Stimulated activated CD8-positive, alpha-beta memory T cell treated with anti-CD3 and anti-CD28 coated beads, Interleukin-15, amount 100 ng/mL, for 48 hours (primary cell): ENCODE measurements around the gene CHCHD6.

ENCODE experiments used
- DNase-seq, 2 donors: peaks; one replicate each; pipeline ENCODE4 v3.0.0-alpha.2; 2020; ENCODE audit warnings: low read depth in 2 of 2

The CHCHD6 gene

GRCh38 chr3:126992776-126993175, 288.7 kb downstream of the CHCHD6 start:
- DNase-seq = no peak

DNA sequence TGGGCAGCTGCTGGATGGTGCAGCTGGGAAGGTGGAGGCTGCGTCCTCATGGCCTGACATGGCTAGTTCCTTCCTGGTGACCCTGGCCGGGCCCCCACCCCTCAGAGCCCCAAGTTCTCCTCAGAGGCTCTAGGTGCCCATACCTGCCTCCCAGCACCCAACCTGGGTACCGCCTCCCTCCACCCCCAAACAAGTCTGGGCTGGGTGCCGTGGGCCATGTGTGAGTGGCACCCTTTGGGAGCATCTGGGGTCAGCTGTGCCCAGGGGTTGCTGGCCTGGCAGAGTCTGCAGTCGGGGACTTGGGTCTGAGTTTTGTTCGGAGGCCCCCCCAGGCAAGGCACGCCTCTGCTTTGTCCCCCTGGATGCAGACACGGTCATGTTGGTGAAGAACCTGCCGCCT, 289.4 kb downstream of the CHCHD6 start:
- no peak for DNase-seq

DNA sequence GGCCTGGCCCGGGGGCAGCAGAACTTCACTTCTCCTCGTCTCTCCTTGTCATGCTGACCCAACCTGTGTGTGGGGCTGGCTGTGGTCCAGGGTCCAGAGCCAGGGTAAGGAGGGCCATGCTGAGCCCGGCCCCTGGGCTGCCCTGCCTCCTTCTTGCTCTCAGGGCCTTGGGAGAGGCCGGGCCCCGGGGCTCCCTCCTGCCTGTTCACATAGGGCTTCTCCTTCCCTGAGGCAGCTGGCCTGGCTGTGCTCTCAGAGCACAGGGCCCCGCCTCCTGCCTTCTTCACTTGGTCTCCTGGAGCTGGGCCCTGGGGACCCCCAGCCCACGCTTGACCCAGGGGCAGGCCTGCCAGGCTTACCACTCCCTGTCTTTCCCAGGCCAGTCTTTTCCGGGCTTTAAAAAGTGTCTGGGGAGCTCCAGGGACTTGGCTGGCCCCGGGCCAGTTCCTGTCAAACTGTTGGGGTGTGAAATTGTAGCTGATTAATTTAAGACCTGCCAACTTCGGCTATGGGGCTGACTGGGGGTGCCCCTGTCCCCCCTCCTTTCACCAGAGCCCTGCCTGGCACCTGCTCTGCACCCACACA, 290.7 kb downstream of the CHCHD6 start:
- DNase-seq = no peak

GRCh38 chr3:126995254-126995780, 291.3 kb downstream of the CHCHD6 start:
- no peak for DNase-seq

GRCh38 chr3:126995926-126996512, 292.0 kb downstream of the CHCHD6 start:
- no peak for DNase-seq

- DNase-seq = no peak
Observed at GRCh38 chr3:126996905-126997304, 292.9 kb downstream of the CHCHD6 start.

GRCh38 chr3:126997455-126998038, 293.5 kb downstream of the CHCHD6 start:
- no peak for DNase-seq

DNA sequence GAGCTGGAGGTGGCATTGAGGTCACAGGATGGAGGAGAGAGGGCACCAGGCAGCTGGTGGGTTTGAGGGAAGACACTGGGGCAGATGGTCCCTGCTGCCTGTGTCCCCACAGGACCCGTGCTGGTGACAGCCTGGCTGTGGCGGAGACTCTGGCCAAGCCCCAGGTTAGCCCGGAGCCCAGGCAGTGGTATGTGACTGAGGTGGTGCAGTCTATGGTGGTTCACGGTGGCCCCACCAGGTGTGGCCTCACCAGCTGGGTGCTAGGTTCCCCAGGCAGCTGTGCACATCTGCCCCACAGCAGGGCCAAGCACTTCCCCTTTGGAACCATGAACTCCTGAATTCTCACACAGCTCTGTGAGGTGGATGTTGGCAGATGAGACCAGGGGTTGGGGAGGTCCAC, 294.3 kb downstream of the CHCHD6 start:
- no peak for DNase-seq

DNA sequence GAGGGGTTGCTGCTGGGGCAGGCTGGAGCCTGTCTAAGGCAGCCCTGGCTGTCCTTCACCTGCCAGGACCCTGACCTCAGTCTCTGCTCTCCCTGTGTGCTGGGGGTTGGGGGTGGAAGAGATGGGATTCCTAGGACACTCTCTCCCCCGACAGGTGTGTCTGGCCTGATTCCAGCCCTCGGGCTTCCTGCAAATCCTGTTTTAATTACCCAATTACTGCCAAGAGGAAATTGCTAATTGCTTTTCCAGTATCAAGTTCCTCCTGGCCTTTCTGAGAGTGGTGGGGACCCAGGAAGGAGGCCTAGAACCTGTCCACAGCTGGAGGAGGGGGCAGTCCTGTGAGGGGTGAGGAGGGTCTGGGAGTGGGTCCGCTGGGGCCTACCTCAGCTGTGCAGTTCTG, 294.7 kb downstream of the CHCHD6 start:
- no peak for DNase-seq

DNA sequence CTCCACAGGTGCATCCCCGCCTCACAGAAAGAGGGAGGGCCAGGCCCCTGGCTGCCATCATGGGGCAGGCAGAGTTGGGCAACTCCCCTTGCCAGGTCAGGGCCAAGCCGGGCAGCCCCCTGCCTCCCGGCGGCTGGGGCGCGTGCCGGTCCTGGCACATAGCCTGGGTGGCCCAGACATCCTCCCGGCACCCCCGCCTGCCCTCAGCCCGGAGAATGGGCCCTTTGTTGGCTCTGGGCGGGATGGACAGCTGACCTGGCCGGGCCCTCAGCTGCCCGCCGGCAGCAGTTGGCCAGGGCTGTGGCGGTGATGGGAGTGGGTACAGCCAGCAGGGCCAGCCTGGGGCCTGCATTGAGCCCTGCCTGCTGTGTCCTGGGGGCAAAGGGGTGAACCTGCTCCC, 295.3 kb downstream of the CHCHD6 start:
- no peak for DNase-seq

DNA sequence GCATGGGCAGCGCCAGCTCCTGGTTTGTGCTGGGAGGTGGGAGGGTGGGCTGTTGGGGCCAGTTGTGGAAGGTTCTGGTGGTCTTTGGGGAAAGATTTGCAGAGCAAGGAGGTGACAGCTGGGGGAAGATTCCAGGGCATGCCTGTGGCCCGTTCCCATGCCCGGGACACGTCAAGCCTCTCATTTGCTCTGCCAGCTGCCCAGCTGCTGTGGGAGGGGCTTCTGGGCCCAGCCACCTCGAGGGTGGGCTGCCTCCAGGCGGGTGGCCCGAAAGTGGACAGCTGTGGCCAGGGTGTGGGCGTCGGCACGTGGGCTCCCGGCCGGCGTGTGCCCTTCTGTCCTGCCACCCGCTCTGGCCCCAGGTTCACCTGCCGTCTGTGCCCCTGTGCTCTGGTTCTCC, 296.1 kb downstream of the CHCHD6 start:
- no peak for DNase-seq

DNA sequence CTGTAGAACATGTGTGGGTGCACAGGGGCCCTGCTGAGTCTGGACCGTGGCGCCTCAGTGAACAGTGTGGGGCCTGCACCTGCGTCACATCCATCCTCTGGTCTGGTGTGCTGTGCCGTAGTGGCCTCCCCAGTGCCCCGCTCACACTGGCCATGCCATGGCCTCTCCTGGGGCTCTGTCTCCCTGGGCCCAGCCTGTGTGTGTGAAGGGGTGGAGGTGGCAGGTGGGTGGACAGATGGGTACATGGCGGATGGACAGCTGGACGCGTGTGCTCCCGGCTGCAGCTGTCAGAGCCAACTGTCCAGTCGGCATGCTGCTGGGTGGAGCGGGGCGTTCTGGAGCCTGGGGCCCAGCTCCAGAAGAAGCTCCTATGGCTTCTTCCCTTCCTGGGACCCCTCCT, 296.7 kb downstream of the CHCHD6 start:
- no peak for DNase-seq

GRCh38 chr3:127001486-127002194, 297.6 kb downstream of the CHCHD6 start:
- no peak for DNase-seq

DNA sequence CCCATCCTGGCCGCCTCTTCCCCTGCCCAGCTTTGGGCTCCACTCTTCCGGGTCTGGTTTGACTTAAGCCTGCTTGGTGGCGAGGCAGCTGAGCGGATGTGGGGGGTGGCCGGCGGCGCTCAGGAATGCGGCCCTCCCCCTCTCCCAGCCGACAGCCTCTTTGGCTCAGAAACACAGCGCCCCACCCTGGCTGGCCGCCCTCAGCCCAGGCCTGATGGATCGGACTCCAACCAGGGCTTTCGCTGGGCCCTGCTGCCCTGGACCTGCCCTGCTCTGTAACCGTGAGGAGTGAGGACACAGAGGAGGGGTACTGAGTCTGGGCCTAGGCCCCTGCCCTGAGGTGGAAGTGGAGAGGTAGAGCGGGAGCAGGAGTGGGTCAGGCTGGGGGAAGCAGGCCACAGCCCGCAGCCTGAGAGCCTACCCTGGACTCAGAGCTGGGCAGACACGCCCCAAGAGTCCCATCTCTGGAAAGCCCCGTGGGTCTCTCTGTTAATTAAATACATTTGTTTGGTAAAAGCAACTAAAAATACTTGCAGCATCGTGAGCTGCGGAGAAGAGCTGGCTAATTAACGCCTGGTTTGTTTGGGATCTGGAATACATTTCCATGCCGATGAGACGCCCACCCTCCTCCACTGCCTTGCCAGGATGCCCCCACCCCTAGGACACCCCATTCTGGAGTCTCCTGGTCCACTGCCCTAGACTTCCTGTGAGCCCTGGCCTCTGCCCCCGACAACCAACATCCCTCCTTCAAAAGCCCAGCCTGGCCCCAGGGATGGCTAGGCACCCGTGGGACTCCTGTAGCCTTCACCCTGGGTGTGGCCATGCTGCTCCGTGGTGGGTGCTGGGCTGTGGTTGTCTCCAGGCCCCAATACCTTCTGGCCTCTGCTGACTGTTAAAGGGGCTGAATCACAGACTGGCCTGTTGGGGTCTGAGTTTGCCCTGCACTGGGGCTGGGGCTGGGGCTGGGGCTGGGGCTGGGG, 298.4 kb downstream of the CHCHD6 start:
- no peak for DNase-seq

DNA sequence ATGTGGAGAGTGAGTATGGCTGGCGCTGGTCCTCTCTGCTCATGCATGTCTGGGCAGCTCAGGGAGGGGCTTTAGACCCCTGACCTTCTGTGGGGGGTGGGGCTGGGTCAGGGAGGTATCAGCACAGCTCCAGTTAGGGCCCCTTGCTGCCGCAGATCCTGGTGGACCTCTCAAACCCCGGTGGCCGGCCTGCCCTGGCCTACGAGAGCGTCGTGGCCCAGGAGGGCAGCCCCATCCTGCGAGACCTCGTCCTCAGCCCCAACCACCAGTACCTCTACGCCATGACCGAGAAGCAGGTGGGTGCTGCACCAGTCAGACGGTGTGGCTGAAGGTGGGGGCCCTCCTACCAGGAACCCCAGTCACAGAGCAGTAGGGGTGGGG, 299.1 kb downstream of the CHCHD6 start:
- DNase-seq = no peak

DNA sequence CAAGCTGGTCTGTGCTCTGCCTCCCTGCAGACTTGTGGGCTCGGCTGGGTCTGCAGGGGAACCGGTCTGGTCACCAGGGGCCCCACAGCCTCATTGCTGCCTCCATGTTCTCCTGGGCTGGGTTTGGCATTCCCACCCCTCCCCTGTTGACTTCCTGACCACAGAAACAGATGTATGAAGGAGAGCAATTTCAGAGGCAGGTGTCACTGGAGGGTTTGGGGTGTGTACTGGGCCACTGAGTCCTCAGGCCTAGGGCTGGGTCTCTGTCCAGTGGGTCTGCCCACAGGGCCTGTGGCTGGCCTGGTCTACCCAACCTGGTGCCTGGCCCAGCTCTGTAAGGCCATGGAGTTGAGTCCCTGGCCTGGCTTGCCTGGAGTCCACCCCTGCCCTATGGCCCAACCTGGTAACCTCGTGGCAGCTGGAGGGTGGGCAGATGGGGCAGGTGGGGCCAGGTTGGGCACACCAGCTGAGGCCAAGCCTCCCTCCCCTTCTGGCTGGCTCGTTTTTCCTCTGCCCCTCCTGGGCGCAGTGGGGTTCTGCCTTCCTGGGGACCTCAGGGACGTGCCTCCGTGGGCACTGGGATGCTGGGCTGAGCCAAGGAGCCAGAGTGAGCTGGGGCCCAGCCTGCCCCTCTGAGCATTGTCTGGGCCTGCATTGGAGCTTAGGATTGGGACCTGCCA, 299.7 kb downstream of the CHCHD6 start:
- DNase-seq = no peak

DNA sequence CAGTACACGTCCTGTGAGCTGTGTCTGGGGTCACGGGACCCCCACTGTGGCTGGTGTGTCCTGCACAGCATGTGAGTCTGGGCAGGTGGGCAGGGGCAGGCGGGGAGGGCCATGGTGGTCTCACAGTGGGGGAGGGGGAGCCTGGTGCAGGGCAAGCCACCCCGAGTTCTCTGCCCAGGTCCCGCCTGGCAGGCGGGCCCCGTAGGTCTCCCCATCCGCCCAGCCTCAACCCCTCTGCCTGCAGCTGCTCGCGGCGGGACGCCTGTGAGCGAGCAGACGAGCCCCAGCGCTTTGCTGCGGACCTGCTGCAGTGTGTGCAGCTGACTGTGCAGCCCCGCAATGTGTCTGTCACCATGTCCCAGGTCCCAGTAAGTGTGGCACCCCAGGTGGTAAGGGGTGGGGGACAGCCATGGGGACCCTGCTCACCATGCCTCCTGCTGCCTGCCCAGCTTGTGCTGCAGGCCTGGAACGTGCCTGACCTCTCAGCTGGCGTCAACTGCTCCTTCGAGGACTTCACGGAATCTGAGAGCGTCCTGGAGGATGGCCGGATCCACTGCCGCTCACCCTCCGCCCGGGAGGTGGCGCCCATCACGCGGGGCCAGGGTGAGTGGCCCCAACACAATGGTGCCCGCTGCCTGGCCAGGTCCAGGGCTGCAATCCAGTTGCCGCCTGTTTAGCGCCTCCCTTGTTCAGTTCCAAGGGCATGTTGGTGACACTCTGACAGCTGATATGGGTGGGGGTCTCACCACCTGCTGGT, 300.8 kb downstream of the CHCHD6 start:
- DNase-seq = no peak

- DNase-seq = no peak
Observed at GRCh38 chr3:127005864-127006500, 301.9 kb downstream of the CHCHD6 start.

GRCh38 chr3:127006781-127007436, 302.9 kb downstream of the CHCHD6 start:
- no peak for DNase-seq
